SK-N-SH (cell line): Measurements from ENCODE around the gene SLC25A46.

Experiments used
- CHD2 ChIP-seq: fragments of 150-350 bp; IDR thresholded peaks from 2 replicates; pipeline ENCODE4 v1.6.1; 2018; ENCODE audit warnings: low read length; ENCODE audit not compliant: partially characterized antibody
- CTCF ChIP-seq: fragments of 200-600 bp; sonication (generic); IDR thresholded peaks from 2 replicates; pipeline ENCODE4 v1.6.1; 2017; ENCODE audit warnings: antibody characterized with exemption, mild to moderate bottlenecking, moderate library complexity

- TF ChIP-seq CTCF (no peak), CHD2 (no peak)
These were observed 13.3 kb downstream of the SLC25A46 start for GRCh38 chr5:110751902-110752762.
